ENCODE measurements around the gene RPS6KB2. TPM values are rescaled to one million over a fixed set of nuclear protein-coding genes. Genes with fewer than 3 reads are reported as not detected.

The RPS6KB2 gene
- total and polyA plus RNA-seq, 9 of the 15 experiments (the other 6 are each of a cell fraction or from before 2014, with no cell fraction given) = 0.42 to 122 (median 82.6) TPM

DNA sequence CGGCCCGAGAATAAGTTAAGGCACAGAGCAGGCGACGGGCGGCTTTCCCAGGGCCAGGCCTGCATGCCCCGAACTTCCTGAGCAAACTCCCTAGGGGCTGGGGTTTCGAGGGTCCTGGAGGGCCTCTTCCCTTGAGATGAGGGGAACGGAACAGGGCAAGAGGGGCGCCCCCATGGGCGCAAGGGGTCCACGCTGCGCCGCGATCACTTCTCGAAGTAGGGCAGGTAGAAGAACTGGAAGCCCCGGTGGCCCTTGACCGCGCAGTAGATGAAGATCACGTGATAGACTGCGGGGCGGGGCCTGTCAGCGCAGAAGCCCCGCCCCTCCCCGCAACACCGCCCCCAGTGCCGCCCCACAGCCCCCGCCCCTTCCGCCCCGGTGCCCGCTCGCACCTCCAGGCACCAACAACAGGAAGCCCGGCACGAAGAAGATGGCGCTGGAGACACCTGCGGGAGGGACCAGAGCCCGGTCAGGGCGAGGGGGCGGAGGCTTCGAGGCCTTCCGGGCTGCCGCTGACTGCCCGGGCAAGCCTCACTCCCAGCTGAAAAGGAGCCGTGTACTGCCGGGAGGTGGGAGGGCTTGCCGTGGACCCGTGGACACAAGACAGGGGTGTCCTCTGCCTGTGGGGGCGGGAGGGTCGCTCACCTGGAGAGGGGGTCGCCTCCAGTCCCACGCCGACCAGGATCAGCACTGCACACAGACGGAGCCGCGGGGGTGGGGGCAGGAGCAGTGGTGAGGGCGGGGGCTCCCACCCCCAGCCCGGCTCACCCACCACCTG is 36.3 kb downstream of the RPS6KB2 start (continued):
- TF ChIP-seq, protein P1, sequence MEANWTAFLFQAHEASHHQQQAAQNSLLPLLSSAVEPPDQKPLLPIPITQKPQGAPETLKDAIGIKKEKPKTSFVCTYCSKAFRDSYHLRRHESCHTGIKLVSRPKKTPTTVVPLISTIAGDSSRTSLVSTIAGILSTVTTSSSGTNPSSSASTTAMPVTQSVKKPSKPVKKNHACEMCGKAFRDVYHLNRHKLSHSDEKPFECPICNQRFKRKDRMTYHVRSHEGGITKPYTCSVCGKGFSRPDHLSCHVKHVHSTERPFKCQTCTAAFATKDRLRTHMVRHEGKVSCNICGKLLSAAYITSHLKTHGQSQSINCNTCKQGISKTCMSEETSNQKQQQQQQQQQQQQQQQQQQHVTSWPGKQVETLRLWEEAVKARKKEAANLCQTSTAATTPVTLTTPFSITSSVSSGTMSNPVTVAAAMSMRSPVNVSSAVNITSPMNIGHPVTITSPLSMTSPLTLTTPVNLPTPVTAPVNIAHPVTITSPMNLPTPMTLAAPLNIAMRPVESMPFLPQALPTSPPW (CRISPR knock-in tag; IDR thresholded peaks at IDR 0.05) = peak; percentile 83
- TF ChIP-seq MAZ (CRISPR knock-in tag; conservative IDR thresholded peaks at IDR 0.05 in 1 of 2, IDR thresholded peaks at IDR 0.05 in 1 of 2) = peak in 1 of 2 experiments; percentile 42; a peak in 1 of 4 replicates
- peak; percentile 63 for TF ChIP-seq BHLHE40 (IDR thresholded peaks at IDR 0.05; ENCODE audit: low read length)
- no peak for TF ChIP-seq NR1H2 (CRISPR knock-in tag; IDR thresholded peaks at IDR 0.05)
- no peak for TF ChIP-seq TRIM28 (IDR thresholded peaks at IDR 0.05)
- no peak for TF ChIP-seq HNRNPK (IDR thresholded peaks at IDR 0.05; ENCODE audit: low read depth, low read length, poor library complexity, severe bottlenecking)
- peak; percentile 37 to 41; a peak in 2 of 4 replicates for TF ChIP-seq NRF1 (conservative IDR thresholded peaks at IDR 0.05 in 1 of 2, IDR thresholded peaks at IDR 0.05 in 1 of 2)
- peak; percentile 32; the same call in 1 of the 2 replicates for TF ChIP-seq CC2D1A (IDR thresholded peaks at IDR 0.05)
- TF ChIP-seq ARID1B (IDR thresholded peaks at IDR 0.05) = no peak
- TF ChIP-seq NR2C1 (IDR thresholded peaks at IDR 0.05) = peak; percentile 66
- peak; percentile 35; the same call in 1 of the 2 replicates for TF ChIP-seq NR2C1 (tag; IDR thresholded peaks at IDR 0.05)
- TF ChIP-seq ZKSCAN1 (IDR thresholded peaks at IDR 0.05; ENCODE audit: low read depth, low read length) = peak; percentile 21; the same call in 1 of the 2 replicates

All from K562 (cell line).